Activated B cell treated with CpG ODN at 0.5 μM for 24 hours (primary cell): ENCODE results near the gene GJA1. TPM values are rescaled to one million over a fixed set of nuclear protein-coding genes. Genes with fewer than 3 reads are reported as not detected.

Source experiments
- ATAC-seq: fragments of 200-7000 bp; cut with Tn5 transposase; one replicate; pipeline ENCODE4 v1.10.0; 2021; ENCODE audit warnings: low read depth, mild to moderate bottlenecking, moderate library complexity
- CTCF ChIA-PET: fragments of 350-600 bp; sonication (Branson Sonifier 250); formaldehyde crosslinking; loops from one replicate; lab custom pipeline; 2021; ENCODE audit warnings: antibody characterized with exemption; lab: Charles Lee
- POLR2A ChIA-PET: fragments of 350-600 bp; sonication (Branson Sonifier 250); formaldehyde crosslinking; loops from one replicate; lab custom pipeline; 2021; ENCODE audit warnings: antibody characterized with exemption; lab: Charles Lee
- DNase-seq: peaks from one replicate; pipeline ENCODE4 v3.0.0; 2022
- H3K27ac Mint-ChIP-seq: one replicate; pipeline ENCODE4 v1.8.0; 2020; ENCODE audit warnings: mixed read lengths
- H3K27me3 Mint-ChIP-seq: one replicate; pipeline ENCODE4 v1.8.0; 2021; ENCODE audit warnings: mixed read lengths
- H3K36me3 Mint-ChIP-seq: one replicate; pipeline ENCODE4 v1.8.0; 2021; ENCODE audit warnings: low read depth, mixed read lengths
- H3K4me1 Mint-ChIP-seq: one replicate; pipeline ENCODE4 v1.8.0; 2021; ENCODE audit warnings: mixed read lengths
- H3K4me3 Mint-ChIP-seq: one replicate; pipeline ENCODE4 v1.8.0; 2020; ENCODE audit warnings: mild to moderate bottlenecking, mixed read lengths
- H3K9me3 Mint-ChIP-seq: one replicate; pipeline ENCODE4 v1.8.0; 2020; ENCODE audit warnings: mixed read lengths
- intact Hi-C: fragments of 100-400 bp; cut with micrococcal nuclease; formaldehyde crosslinking; loops from one replicate; pipeline ENCODE4 v1.15.1; 2024
- total RNA-seq: library from RNA; stranded (reverse); gene quantifications from 2 replicates; pipeline ENCODE4 v1.2.3, GENCODE V29; 2022
- TF ChIP-seq, protein P1 (sequence below): fragments of 200-600 bp; IDR thresholded peaks from one replicate; pipeline ENCODE4 v1.8.0; 2022; ENCODE audit warnings: antibody characterized with exemption, mild to moderate bottlenecking

GJA1 gene
- total RNA-seq, 1 donor from 2014 or later: not detected

DNA sequence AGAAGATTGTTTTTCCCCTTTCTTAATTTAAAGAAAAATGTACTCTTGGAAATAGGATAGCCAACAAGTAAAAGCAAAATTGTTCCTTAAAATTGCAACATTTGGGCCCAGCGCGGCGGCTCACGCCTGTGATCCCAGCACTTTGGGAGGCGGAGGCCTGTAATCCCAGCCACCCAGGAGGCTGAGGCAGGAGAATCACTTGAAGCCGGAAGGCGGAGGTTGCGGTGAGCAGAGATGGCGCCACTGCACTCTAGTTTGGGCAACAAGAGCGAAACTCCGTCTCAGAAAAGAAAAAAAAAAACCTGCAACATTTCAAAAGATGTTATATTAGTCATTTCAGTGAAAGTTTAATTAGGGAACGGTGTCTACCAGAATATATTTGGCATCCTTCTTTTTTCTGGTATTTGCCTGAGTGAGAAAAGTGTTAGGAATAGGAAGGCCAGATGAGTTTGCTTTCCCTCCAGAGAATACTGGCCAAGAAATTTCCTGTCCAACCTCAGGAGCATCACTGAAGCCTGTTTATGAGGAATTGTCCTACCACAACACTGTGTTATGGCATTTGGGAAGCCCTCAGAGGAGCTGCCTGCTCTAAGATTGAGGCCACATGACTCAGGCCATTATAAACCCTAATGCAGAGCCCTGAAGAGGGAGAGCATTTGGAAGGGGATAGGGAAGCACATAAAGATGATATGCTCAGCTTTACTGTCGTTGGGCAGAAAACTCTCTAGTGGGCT lies 1.2 kb upstream of the GJA1 start:
- Mint-ChIP-seq H3K36me3 (no peaks in the 10 kb centered on the region), H3K9me3 (no peaks in the 10 kb centered on the region), H3K27me3 (peaks cover 28% of the 10 kb centered on the region), H3K4me3 (no peak overlapping the region), H3K27ac (no peak overlapping the region), H3K4me1 (peaks cover 19% of the 10 kb centered on the region)
- ATAC-seq (no peak), DNase-seq (no peak)
- ChIA-PET CTCF (no interaction called here), POLR2A (no interaction called here)
- intact Hi-C loops: no loop called here
- TF ChIP-seq, protein P1, sequence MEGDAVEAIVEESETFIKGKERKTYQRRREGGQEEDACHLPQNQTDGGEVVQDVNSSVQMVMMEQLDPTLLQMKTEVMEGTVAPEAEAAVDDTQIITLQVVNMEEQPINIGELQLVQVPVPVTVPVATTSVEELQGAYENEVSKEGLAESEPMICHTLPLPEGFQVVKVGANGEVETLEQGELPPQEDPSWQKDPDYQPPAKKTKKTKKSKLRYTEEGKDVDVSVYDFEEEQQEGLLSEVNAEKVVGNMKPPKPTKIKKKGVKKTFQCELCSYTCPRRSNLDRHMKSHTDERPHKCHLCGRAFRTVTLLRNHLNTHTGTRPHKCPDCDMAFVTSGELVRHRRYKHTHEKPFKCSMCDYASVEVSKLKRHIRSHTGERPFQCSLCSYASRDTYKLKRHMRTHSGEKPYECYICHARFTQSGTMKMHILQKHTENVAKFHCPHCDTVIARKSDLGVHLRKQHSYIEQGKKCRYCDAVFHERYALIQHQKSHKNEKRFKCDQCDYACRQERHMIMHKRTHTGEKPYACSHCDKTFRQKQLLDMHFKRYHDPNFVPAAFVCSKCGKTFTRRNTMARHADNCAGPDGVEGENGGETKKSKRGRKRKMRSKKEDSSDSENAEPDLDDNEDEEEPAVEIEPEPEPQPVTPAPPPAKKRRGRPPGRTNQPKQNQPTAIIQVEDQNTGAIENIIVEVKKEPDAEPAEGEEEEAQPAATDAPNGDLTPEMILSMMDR: no peak

DNA sequence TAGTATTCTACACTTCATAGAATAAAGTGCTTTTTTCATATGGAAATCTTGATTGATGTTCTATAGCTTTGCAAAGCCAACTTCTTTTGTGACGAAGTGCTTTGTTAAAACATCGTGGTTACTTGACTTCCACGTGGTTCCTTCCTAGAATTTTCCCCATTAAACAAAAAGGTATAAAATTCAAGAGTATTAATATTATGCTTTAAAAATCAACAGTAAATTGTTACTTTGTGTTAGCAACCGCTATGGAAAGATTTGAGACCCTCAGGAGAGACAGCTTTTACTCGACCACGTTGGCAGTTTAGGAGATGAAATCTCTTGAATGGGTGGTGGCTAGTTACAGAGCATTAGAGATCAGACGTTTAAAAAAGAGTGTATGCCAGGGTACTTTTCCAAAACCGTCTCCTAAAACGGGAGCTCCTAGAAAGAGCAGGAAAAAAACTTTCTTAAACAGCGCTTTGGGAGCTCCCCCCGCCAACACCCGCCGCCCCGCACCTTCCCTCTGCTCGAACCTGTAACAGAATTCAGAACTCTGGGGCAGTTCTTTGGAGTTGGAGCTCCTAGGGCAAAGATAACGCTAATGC lies 920 bp downstream of the GJA1 start:
- intact Hi-C loops: no loop called here
- ATAC-seq: no peak
- H3K36me3 Mint-ChIP-seq: no peaks in the 10 kb centered on the region
- no peak for DNase-seq
- H3K27me3 Mint-ChIP-seq: peaks cover 32% of the 10 kb centered on the region
- H3K9me3 Mint-ChIP-seq: no peaks in the 10 kb centered on the region
- H3K27ac Mint-ChIP-seq: no peak overlapping the region
- TF ChIP-seq, protein P1: no peak
- CTCF ChIA-PET: no interaction called here
- H3K4me1 Mint-ChIP-seq: peaks cover 19% of the 10 kb centered on the region
- H3K4me3 Mint-ChIP-seq: peak overlapping the region; percentile 65
- POLR2A ChIA-PET: no interaction called here

DNA sequence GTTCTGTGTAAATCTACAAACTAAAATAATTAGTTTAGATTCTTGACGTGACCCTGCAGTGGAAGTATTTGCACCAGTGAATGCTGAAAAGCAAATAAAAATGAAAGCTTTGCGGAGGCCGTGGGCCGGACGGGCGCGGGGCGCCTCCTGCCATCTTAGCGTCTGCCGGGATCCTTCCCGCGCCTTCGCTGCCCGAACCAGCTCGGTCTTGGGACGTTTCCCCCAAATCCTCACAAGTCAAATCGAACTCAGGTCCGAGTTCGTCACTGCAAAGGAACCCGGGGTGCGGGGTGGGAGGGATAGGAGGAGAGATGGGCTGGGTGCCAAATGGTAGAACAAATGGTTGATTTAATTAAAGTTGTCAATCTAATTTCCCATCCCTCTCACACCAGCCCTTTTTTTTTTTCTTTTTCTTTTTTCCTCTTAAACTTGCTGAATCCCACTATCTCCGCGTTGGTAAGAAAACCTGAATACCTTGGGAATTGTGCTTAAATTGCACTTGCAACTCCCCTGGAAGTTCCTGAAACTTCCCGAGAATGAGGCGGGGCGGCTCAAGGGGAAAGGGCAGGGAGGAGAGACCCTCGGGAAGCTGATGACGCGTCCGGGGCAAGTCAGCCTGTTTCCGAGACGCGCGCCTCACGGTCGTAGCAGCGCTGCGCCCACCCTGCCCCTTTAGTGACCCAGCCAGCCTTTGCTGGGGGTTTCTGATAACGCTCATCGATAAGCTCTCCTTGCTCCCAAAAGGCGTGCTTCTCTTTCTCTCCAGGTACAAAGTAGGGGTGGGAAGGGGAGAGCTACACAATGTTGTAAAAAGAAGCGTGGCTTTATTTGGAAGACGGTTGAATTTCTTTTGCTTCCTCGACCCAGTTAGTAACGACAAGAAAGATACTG lies 1.8 kb downstream of the GJA1 start:
- ChIA-PET POLR2A (no interaction called here), CTCF (interaction anchor here (0.6 kb wide), 1 partner anchor 16 kb away, joined by 4 read pairs; no protein-coding TSS in a partner anchor)
- TF ChIP-seq, protein P1: no peak
- Mint-ChIP-seq H3K4me1 (peaks cover 19% of the 10 kb centered on the region), H3K36me3 (no peaks in the 10 kb centered on the region), H3K27ac (no peak overlapping the region), H3K9me3 (no peaks in the 10 kb centered on the region), H3K4me3 (peak overlapping the region; percentile 65), H3K27me3 (peaks cover 31% of the 10 kb centered on the region)
- DNase-seq (no peak), ATAC-seq (no peak)
- intact Hi-C loops: no loop called here

DNA sequence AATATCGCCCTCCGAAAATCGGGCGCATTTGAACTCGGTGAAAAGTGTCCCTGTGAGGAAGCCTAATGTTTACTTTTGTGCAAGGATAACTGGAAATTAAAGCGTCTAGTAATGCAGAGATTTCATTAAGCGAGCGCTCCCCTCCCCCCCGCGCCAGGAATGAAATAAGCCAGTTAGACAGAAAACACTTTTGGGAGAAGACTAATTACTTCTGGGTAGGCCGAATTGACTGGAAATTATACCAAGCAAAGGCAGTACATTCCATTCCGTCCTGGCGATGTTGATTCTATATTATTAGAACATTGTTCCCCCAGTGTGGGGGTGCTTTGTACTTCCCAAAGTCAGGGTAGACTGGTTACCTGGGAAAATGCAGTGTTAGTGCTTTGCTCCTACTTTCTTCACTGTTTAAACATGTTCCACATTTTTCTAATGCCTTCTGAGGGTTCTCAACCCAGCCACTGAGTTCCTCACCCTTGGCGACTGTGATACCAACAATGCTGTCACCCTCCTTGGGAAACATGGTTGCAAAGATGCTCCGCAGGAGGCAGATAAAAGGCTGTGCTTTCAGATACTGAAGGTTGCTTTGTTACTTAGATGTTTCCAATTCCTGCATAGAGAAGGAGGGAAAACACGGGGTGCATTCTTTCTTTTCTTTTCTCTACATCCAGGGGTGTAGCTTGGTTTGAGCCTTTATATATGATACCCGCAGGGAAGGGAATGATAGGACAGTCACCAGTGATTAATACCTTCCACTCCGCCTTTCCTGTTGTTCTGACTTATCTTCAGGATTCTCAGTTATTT lies 2.6 kb downstream of the GJA1 start:
- ATAC-seq (no peak), DNase-seq (no peak)
- ChIA-PET POLR2A (no interaction called here), CTCF (interaction anchor here (0.6 kb wide), 1 partner anchor 17 kb away, joined by 4 read pairs; no protein-coding TSS in a partner anchor)
- Mint-ChIP-seq H3K36me3 (no peaks in the 10 kb centered on the region), H3K4me3 (peak overlapping the region; percentile 65), H3K27ac (no peak overlapping the region), H3K9me3 (no peaks in the 10 kb centered on the region), H3K4me1 (peaks cover 19% of the 10 kb centered on the region), H3K27me3 (peaks cover 28% of the 10 kb centered on the region)
- TF ChIP-seq, protein P1: no peak
- intact Hi-C loops: no loop called here
